GM18505 (cell line): ENCODE measurements around the gene TNNC2.
"Not testable (repeated sequence)": the region's sequence is repeated elsewhere in the genome, so short reads cannot be mapped to it uniquely, and the experiment has no call there.

Experiments used
- ATAC-seq: cut with Tn5 transposase; IDR thresholded peaks from one replicate; pipeline ENCODE4 v1.9.1; 2021; ENCODE audit not compliant: unreplicated experiment
- POLR2A ChIP-seq: IDR thresholded peaks from 4 replicates; pipeline ENCODE4 v1.6.1; 2011; ENCODE audit warnings: borderline replicate concordance; ENCODE audit not compliant: insufficient read depth, insufficient read length; ENCODE audit errors: extremely low read depth

The TNNC2 gene

GRCh38 chr20:45840700-45841198, 13.6 kb upstream of the TNNC2 start:
- TF ChIP-seq POLR2A: no peak
- ATAC-seq: no peak

GRCh38 chr20:45836841-45837240, 9.7 kb upstream of the TNNC2 start:
- no peak for ATAC-seq
- no peak for TF ChIP-seq POLR2A

DNA sequence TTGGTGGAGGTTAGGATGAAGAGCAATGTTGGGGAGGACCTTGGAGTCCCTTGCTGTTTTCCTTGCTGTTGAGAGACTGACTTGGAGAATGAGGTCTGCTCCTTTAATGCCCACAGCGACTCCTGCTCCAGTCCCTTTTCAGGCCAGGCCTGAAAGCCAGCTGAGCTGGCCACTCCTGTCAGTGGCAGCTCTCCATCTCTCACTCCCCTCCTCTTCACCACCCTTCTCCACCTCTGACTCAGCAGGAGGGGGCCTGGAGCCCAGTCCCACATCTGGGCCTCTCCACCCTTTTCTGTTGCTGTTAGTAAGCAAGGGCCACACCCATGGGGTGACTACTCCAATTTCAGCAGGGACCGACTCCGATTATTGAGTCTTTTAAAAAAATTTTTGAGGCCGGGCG, 8.7 kb upstream of the TNNC2 start:
- ATAC-seq: no peak
- TF ChIP-seq POLR2A: no peak

DNA sequence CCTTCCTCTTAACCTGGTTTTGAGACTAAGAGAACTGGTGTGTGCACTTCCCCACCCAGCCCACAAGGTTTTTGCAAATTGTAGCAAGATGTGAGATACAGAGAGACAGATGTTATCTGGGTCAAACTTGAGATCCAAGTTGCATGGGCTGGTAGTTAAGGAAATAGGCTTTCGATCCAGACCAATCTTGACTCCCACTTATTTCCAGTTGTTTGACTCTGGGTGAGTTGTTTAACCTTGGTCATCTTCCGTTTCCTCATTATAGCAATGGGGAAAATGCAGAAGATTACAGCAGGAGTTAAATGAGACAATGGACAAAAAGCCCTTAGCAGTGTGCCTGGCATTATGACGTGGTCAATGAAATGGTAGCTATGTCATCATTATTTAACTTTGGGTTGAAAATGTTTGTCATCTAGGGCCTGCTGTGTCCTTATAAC, 8.2 kb upstream of the TNNC2 start:
- TF ChIP-seq POLR2A: no peak
- no peak for ATAC-seq

GRCh38 chr20:45834797-45835161, 7.7 kb upstream of the TNNC2 start:
- TF ChIP-seq POLR2A: no peak
- no peak for ATAC-seq

- ATAC-seq: no peak
- TF ChIP-seq POLR2A: no peak
Observed at GRCh38 chr20:45833883-45834796, 7.0 kb upstream of the TNNC2 start.

GRCh38 chr20:45833030-45833882, 6.1 kb upstream of the TNNC2 start, which contains the start of gene SNX21:
Gene SNX21, plus strand, starts transcription at chr20:45833799. Its CDS starts 121 bp downstream, at chr20:45833920.
- TF ChIP-seq POLR2A: no peak
- ATAC-seq: no peak

DNA sequence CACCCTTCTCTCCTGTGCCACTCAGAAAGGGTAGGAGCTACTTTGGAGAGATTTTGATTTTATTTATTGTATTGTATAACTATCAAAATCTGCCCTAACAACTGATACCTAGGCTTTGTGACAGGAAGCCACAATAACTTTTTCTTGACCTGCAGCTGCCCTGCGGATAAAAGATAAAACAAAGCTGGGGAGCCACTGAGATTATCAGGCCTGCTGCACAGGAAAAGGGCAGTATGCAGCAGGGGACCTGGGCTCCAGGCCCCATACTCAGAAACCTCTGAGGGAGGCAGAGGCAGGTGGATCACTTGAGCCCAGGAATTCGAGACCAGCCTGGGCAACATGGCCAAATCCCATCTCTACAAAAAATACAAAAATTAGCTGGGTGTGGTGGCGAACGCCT, 5.5 kb upstream of the TNNC2 start:
- TF ChIP-seq POLR2A: no peak
- no peak for ATAC-seq

DNA sequence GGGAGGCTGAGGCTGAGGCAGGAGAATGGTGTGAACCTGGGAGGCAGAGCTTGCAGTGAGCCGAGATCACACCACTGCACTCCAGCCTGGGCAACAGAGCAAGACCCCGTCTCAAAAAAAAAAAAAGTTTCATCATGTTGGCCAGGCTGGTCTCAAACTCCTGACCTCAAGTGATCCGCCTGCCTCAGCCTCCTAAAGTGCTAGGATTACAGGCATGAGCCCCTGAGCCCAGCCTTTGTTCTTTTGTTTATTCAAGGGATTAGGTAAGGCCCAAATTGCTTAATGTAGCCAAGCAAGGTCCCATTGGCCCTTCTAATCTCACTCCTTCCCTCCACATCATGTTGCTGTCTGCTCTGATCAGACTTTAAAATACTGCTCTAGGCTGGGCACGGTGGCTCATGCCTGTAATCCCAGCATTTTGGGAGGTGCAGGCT, 2.6 kb upstream of the TNNC2 start:
- ATAC-seq: not testable (repeated sequence)

GRCh38 chr20:45828589-45828988, 1.5 kb upstream of the TNNC2 start:
- TF ChIP-seq POLR2A: no peak
- no peak for ATAC-seq

- no peak for TF ChIP-seq POLR2A
- no peak for ATAC-seq
Observed at GRCh38 chr20:45827712-45828111, 600 bp upstream of the TNNC2 start.

- ATAC-seq: no peak
- TF ChIP-seq POLR2A: no peak
Observed at GRCh38 chr20:45826381-45827019, 612 bp downstream of the TNNC2 start.
